ENCODE measurements around the gene CEP41.

The CEP41 gene

GRCh38 chr7:130356876-130357611 is 83.8 kb downstream of the CEP41 start:
- no peak overlapping the region for H3K4me3 ChIP-seq (replicated peaks; ENCODE audit: low read depth, low read length)
- TF ChIP-seq CTCF (IDR thresholded peaks at IDR 0.05; ENCODE audit: insufficient read depth, low read length, poor library complexity, severe bottlenecking), result no peak
- DNase-seq (ENCODE audit: extremely low read depth, insufficient read length), result no peak
- H3K27me3 ChIP-seq (replicated peaks; ENCODE audit: control insufficient read depth, insufficient read depth, low read length), result no peaks in the 10 kb centered on the region
- H3K36me3 ChIP-seq (ENCODE audit: control insufficient read depth, insufficient read depth, low read length), result no peaks in the 10 kb centered on the region; the same call in 1 of the 2 replicates

- H3K27me3 ChIP-seq (replicated peaks; ENCODE audit: control insufficient read depth, insufficient read depth, low read length), result no peaks in the 10 kb centered on the region
- no peaks in the 10 kb centered on the region; the same call in 1 of the 2 replicates for H3K36me3 ChIP-seq (ENCODE audit: control insufficient read depth, insufficient read depth, low read length)
- no peak for DNase-seq (ENCODE audit: extremely low read depth, insufficient read length)
- no peak for TF ChIP-seq CTCF (IDR thresholded peaks at IDR 0.05; ENCODE audit: insufficient read depth, low read length, poor library complexity, severe bottlenecking)
- no peak overlapping the region for H3K4me3 ChIP-seq (replicated peaks; ENCODE audit: low read depth, low read length)
These were observed 84.5 kb downstream of the CEP41 start for GRCh38 chr7:130356121-130356875.

- DNase-seq (ENCODE audit: extremely low read depth, insufficient read length), result no peak
- H3K36me3 ChIP-seq (ENCODE audit: control insufficient read depth, insufficient read depth, low read length), result no peaks in the 10 kb centered on the region
- H3K27me3 ChIP-seq (replicated peaks; ENCODE audit: control insufficient read depth, insufficient read depth, low read length), result no peaks in the 10 kb centered on the region
- no peak for TF ChIP-seq CTCF (IDR thresholded peaks at IDR 0.05; ENCODE audit: insufficient read depth, low read length, poor library complexity, severe bottlenecking)
- H3K4me3 ChIP-seq (replicated peaks; ENCODE audit: low read depth, low read length), result no peak overlapping the region
These were observed 87.6 kb downstream of the CEP41 start for GRCh38 chr7:130353196-130353595.

GRCh38 chr7:130352194-130353074 is 88.4 kb downstream of the CEP41 start:
- DNase-seq (ENCODE audit: extremely low read depth, insufficient read length), result no peak
- H3K36me3 ChIP-seq (ENCODE audit: control insufficient read depth, insufficient read depth, low read length), result no peaks in the 10 kb centered on the region
- no peaks in the 10 kb centered on the region for H3K27me3 ChIP-seq (replicated peaks; ENCODE audit: control insufficient read depth, insufficient read depth, low read length)
- no peak for TF ChIP-seq CTCF (IDR thresholded peaks at IDR 0.05; ENCODE audit: insufficient read depth, low read length, poor library complexity, severe bottlenecking)
- no peak overlapping the region for H3K4me3 ChIP-seq (replicated peaks; ENCODE audit: low read depth, low read length)

GRCh38 chr7:130351791-130352090 is 89.1 kb downstream of the CEP41 start:
- Histone ChIP-seq H3K4me3 (replicated peaks; ENCODE audit: low read depth, low read length) (no peak overlapping the region), H3K36me3 (ENCODE audit: control insufficient read depth, insufficient read depth, low read length) (no peaks in the 10 kb centered on the region), H3K27me3 (replicated peaks; ENCODE audit: control insufficient read depth, insufficient read depth, low read length) (no peaks in the 10 kb centered on the region)
- no peak for TF ChIP-seq CTCF (IDR thresholded peaks at IDR 0.05; ENCODE audit: insufficient read depth, low read length, poor library complexity, severe bottlenecking)
- no peak for DNase-seq (ENCODE audit: extremely low read depth, insufficient read length)
